WTC11 (cell line): Measurements from ENCODE around the gene MTNR1B. TPM values are rescaled to one million over a fixed set of nuclear protein-coding genes. Genes with fewer than 3 reads are reported as not detected.

Experiments
- ATAC-seq: fragments of 200-7000 bp; cut with Tn5 transposase; 2 replicates; pipeline ENCODE4 v1.10.0; 2021; ENCODE audit warnings: mild to moderate bottlenecking, moderate library complexity
- CTCF ChIA-PET: fragments of 300-600 bp; sonication (Branson Sonifier 250); formaldehyde crosslinking; loops from one replicate; lab custom pipeline; 2021; ENCODE audit warnings: antibody characterized with exemption; lab: Charles Lee
- POLR2A ChIA-PET: fragments of 350-600 bp; sonication (Branson Sonifier 250); formaldehyde crosslinking; loops from one replicate; lab custom pipeline; 2021; ENCODE audit warnings: antibody characterized with exemption; lab: Charles Lee
- DNase-seq: peaks from one replicate; pipeline ENCODE4 v3.0.0; 2021; ENCODE audit warnings: low spot score
- H3K27ac Mint-ChIP-seq: 2 replicates; pipeline ENCODE4 v1.8.0; 2021; ENCODE audit warnings: mixed read lengths
- H3K27me3 Mint-ChIP-seq: 2 replicates; pipeline ENCODE4 v1.8.0; 2021; ENCODE audit warnings: low read depth, mild to moderate bottlenecking, moderate library complexity, mixed read lengths
- H3K36me3 Mint-ChIP-seq: 2 replicates; pipeline ENCODE4 v1.8.0; 2021; ENCODE audit warnings: mixed read lengths
- H3K4me1 Mint-ChIP-seq: 2 replicates; pipeline ENCODE4 v1.8.0; 2022; ENCODE audit warnings: mixed read lengths
- H3K4me3 Mint-ChIP-seq: 2 replicates; pipeline ENCODE4 v1.8.0; 2021; ENCODE audit warnings: mild to moderate bottlenecking, moderate library complexity, mixed read lengths
- H3K9me3 Mint-ChIP-seq: 2 replicates; pipeline ENCODE4 v1.8.0; 2021; ENCODE audit warnings: mixed read lengths
- GABPB1 ChIP-seq: sonication (generic); formaldehyde crosslinking; IDR thresholded peaks from 2 replicates; pipeline ENCODE4 v1.8.1; 2023; ENCODE audit warnings: mild to moderate bottlenecking, missing genetic modification reagents
- GTF2I ChIP-seq: fragments of 250-450 bp; sonication (Bioruptor Pico); conservative IDR thresholded peaks from 2 replicates; pipeline ENCODE4 v1.4.0; 2021; ENCODE audit warnings: mild to moderate bottlenecking
- JUN ChIP-seq: sonication (generic); formaldehyde crosslinking; IDR thresholded peaks from 2 replicates; pipeline ENCODE4 v1.8.0; 2023; ENCODE audit warnings: mild to moderate bottlenecking, missing genetic modification reagents
- KAT7 ChIP-seq: sonication (generic); formaldehyde crosslinking; IDR thresholded peaks from 2 replicates; pipeline ENCODE4 v1.8.1; 2023; ENCODE audit warnings: missing genetic modification reagents, mild to moderate bottlenecking, borderline replicate concordance
- MXD4 ChIP-seq: fragments of 250-450 bp; sonication (Bioruptor Pico); IDR thresholded peaks from 2 replicates; pipeline ENCODE4 v1.8.0; 2021; ENCODE audit warnings: mild to moderate bottlenecking, moderate library complexity, borderline replicate concordance
- OVOL2 ChIP-seq: fragments of 250-450 bp; sonication (Bioruptor Pico); IDR thresholded peaks from 2 replicates; pipeline ENCODE4 v1.9.0; 2021; ENCODE audit warnings: mild to moderate bottlenecking, borderline replicate concordance
- ZNF121 ChIP-seq: sonication (generic); formaldehyde crosslinking; IDR thresholded peaks from 2 replicates; pipeline ENCODE4 v1.8.0; 2023; ENCODE audit warnings: missing genetic modification reagents
- ZNF138 ChIP-seq: sonication (generic); formaldehyde crosslinking; conservative IDR thresholded peaks from 2 replicates; pipeline ENCODE4 v1.8.1; 2022; ENCODE audit warnings: mild to moderate bottlenecking, moderate library complexity, missing genetic modification reagents
- ZNF317 ChIP-seq: sonication (generic); formaldehyde crosslinking; IDR thresholded peaks from 2 replicates; pipeline ENCODE4 v1.8.1; 2023; ENCODE audit warnings: low read depth, mild to moderate bottlenecking, moderate library complexity, missing genetic modification reagents, borderline replicate concordance
- ZNF416 ChIP-seq: fragments of 250-450 bp; sonication (Bioruptor Pico); IDR thresholded peaks from 2 replicates; pipeline ENCODE4 v1.9.0; 2021; ENCODE audit warnings: mild to moderate bottlenecking, inconsistent platforms
- total RNA-seq: library from RNA; stranded (reverse); gene quantifications from 3 replicates; pipeline ENCODE4 v1.2.3, GENCODE V29; 2021
- TF ChIP-seq, protein P1 (sequence below): sonication (generic); formaldehyde crosslinking; IDR thresholded peaks from 2 replicates; pipeline ENCODE4 v1.8.0; 2022; ENCODE audit warnings: missing genetic modification reagents
- TF ChIP-seq, protein P2 (sequence below): sonication (generic); formaldehyde crosslinking; IDR thresholded peaks from 2 replicates; pipeline ENCODE4 v1.8.1; 2023; ENCODE audit warnings: mild to moderate bottlenecking, moderate library complexity, missing genetic modification reagents
- TF ChIP-seq, protein P3 (sequence below): sonication (generic); formaldehyde crosslinking; IDR thresholded peaks from 2 replicates; pipeline ENCODE4 v1.8.1; 2022; ENCODE audit warnings: mild to moderate bottlenecking, missing genetic modification reagents, moderate library complexity, borderline replicate concordance
- TF ChIP-seq, protein P4 (sequence below): sonication (generic); formaldehyde crosslinking; IDR thresholded peaks from 2 replicates; pipeline ENCODE4 v1.8.1; 2023; ENCODE audit warnings: mild to moderate bottlenecking, missing genetic modification reagents, moderate library complexity
- TF ChIP-seq, protein P5 (sequence below): sonication (generic); formaldehyde crosslinking; IDR thresholded peaks from 2 replicates; pipeline ENCODE4 v1.8.1; 2023; ENCODE audit warnings: mild to moderate bottlenecking, missing genetic modification reagents
- TF ChIP-seq, protein P6 (sequence below): sonication (generic); formaldehyde crosslinking; IDR thresholded peaks from 2 replicates; pipeline ENCODE4 v1.8.0; 2023; ENCODE audit warnings: missing genetic modification reagents, mild to moderate bottlenecking, borderline replicate concordance
- TF ChIP-seq, protein P7 (sequence below): fragments of 250-450 bp; sonication (Bioruptor Pico); conservative IDR thresholded peaks from 2 replicates; pipeline ENCODE4 v1.9.0; 2021; ENCODE audit warnings: mild to moderate bottlenecking

MTNR1B gene
- total RNA-seq, 1 experiment from 2014 or later = not detected

DNA sequence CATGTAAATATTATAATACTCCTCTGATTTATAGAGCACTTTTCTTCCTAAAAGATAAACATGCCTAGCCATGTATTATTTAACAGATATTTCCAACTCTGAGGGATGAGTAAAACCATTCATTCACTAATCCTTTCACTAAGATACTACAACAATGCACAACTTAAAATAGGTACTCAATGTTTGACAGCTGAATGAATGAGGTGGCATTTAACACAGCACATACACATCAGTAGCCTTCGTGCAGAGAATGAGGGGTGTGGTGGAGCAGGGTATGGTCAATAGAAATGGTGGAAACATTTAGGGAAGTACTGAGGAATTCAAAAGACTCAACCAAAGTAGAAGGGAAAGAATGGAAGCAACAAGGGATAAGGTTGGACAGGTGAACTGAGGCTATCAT, 46.7 kb upstream of the MTNR1B start:
- ATAC-seq = no peak
- H3K9me3 Mint-ChIP-seq = peaks cover 46% of the 10 kb centered on the region
- TF ChIP-seq OVOL2 (CRISPR knock-in tag) (no peak), ZNF317 (CRISPR knock-in tag) (no peak), GTF2I (CRISPR knock-in tag) (no peak), ZNF138 (CRISPR knock-in tag) (no peak), GABPB1 (CRISPR knock-in tag) (no peak), MXD4 (no peak), ZNF416 (no peak), KAT7 (CRISPR knock-in tag) (no peak), JUN (no peak), ZNF121 (CRISPR knock-in tag) (no peak)
- TF ChIP-seq, protein P1, sequence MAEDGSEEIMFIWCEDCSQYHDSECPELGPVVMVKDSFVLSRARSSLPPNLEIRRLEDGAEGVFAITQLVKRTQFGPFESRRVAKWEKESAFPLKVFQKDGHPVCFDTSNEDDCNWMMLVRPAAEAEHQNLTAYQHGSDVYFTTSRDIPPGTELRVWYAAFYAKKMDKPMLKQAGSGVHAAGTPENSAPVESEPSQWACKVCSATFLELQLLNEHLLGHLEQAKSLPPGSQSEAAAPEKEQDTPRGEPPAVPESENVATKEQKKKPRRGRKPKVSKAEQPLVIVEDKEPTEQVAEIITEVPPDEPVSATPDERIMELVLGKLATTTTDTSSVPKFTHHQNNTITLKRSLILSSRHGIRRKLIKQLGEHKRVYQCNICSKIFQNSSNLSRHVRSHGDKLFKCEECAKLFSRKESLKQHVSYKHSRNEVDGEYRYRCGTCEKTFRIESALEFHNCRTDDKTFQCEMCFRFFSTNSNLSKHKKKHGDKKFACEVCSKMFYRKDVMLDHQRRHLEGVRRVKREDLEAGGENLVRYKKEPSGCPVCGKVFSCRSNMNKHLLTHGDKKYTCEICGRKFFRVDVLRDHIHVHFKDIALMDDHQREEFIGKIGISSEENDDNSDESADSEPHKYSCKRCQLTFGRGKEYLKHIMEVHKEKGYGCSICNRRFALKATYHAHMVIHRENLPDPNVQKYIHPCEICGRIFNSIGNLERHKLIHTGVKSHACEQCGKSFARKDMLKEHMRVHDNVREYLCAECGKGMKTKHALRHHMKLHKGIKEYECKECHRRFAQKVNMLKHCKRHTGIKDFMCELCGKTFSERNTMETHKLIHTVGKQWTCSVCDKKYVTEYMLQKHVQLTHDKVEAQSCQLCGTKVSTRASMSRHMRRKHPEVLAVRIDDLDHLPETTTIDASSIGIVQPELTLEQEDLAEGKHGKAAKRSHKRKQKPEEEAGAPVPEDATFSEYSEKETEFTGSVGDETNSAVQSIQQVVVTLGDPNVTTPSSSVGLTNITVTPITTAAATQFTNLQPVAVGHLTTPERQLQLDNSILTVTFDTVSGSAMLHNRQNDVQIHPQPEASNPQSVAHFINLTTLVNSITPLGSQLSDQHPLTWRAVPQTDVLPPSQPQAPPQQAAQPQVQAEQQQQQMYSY (CRISPR knock-in tag) = no peak
- TF ChIP-seq, protein P2, sequence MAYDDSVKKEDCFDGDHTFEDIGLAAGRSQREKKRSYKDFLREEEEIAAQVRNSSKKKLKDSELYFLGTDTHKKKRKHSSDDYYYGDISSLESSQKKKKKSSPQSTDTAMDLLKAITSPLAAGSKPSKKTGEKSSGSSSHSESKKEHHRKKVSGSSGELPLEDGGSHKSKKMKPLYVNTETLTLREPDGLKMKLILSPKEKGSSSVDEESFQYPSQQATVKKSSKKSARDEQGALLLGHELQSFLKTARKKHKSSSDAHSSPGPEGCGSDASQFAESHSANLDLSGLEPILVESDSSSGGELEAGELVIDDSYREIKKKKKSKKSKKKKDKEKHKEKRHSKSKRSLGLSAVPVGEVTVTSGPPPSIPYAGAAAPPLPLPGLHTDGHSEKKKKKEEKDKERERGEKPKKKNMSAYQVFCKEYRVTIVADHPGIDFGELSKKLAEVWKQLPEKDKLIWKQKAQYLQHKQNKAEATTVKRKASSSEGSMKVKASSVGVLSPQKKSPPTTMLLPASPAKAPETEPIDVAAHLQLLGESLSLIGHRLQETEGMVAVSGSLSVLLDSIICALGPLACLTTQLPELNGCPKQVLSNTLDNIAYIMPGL = no peak
- TF ChIP-seq, protein P3, sequence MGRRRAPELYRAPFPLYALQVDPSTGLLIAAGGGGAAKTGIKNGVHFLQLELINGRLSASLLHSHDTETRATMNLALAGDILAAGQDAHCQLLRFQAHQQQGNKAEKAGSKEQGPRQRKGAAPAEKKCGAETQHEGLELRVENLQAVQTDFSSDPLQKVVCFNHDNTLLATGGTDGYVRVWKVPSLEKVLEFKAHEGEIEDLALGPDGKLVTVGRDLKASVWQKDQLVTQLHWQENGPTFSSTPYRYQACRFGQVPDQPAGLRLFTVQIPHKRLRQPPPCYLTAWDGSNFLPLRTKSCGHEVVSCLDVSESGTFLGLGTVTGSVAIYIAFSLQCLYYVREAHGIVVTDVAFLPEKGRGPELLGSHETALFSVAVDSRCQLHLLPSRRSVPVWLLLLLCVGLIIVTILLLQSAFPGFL (CRISPR knock-in tag) = no peak
- TF ChIP-seq, protein P4, sequence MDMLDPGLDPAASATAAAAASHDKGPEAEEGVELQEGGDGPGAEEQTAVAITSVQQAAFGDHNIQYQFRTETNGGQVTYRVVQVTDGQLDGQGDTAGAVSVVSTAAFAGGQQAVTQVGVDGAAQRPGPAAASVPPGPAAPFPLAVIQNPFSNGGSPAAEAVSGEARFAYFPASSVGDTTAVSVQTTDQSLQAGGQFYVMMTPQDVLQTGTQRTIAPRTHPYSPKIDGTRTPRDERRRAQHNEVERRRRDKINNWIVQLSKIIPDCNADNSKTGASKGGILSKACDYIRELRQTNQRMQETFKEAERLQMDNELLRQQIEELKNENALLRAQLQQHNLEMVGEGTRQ (CRISPR knock-in tag) = no peak
- TF ChIP-seq, protein P5, sequence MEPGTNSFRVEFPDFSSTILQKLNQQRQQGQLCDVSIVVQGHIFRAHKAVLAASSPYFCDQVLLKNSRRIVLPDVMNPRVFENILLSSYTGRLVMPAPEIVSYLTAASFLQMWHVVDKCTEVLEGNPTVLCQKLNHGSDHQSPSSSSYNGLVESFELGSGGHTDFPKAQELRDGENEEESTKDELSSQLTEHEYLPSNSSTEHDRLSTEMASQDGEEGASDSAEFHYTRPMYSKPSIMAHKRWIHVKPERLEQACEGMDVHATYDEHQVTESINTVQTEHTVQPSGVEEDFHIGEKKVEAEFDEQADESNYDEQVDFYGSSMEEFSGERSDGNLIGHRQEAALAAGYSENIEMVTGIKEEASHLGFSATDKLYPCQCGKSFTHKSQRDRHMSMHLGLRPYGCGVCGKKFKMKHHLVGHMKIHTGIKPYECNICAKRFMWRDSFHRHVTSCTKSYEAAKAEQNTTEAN = no peak
- TF ChIP-seq, protein P6, sequence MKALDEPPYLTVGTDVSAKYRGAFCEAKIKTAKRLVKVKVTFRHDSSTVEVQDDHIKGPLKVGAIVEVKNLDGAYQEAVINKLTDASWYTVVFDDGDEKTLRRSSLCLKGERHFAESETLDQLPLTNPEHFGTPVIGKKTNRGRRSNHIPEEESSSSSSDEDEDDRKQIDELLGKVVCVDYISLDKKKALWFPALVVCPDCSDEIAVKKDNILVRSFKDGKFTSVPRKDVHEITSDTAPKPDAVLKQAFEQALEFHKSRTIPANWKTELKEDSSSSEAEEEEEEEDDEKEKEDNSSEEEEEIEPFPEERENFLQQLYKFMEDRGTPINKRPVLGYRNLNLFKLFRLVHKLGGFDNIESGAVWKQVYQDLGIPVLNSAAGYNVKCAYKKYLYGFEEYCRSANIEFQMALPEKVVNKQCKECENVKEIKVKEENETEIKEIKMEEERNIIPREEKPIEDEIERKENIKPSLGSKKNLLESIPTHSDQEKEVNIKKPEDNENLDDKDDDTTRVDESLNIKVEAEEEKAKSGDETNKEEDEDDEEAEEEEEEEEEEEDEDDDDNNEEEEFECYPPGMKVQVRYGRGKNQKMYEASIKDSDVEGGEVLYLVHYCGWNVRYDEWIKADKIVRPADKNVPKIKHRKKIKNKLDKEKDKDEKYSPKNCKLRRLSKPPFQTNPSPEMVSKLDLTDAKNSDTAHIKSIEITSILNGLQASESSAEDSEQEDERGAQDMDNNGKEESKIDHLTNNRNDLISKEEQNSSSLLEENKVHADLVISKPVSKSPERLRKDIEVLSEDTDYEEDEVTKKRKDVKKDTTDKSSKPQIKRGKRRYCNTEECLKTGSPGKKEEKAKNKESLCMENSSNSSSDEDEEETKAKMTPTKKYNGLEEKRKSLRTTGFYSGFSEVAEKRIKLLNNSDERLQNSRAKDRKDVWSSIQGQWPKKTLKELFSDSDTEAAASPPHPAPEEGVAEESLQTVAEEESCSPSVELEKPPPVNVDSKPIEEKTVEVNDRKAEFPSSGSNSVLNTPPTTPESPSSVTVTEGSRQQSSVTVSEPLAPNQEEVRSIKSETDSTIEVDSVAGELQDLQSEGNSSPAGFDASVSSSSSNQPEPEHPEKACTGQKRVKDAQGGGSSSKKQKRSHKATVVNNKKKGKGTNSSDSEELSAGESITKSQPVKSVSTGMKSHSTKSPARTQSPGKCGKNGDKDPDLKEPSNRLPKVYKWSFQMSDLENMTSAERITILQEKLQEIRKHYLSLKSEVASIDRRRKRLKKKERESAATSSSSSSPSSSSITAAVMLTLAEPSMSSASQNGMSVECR = no peak
- TF ChIP-seq, protein P7, sequence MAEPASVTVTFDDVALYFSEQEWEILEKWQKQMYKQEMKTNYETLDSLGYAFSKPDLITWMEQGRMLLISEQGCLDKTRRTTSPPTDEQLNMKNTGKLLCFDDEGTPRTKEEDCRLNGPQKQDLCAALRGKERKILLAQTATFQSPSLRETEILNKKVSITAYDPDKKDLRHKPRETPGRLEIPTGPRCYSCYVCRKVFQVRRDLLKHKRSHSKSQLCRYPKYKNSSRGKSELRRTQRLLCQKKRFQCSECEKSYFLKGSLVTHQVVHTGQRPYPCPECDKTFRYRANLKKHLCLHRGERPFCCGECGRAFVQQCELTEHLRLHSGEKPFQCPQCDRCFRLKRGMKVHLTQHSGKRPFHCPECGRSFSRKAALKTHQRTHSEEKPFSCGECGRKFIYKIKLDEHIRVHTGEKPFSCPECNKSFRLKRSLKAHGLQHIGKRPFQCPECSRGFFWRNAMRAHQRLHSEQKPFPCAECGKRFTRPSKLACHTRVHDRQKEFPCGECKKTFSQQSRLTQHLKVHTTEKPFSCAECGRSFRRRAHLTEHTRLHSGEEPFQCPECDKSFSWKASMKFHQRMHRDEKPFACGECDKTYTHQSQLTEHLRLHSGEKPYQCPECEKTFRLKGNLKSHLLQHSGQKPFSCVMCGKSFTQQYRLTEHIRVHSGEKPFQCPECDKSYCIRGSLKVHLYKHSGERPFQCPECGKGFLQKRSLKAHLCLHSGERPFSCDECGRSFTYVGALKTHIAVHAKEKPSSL = no peak
- TF ChIP-seq, all 79 proteins: peak for 0
- ChIA-PET POLR2A (no interaction called here), CTCF (no interaction called here)
- Mint-ChIP-seq H3K27me3 (peaks cover 2% of the 10 kb centered on the region; the same call in 1 of the 2 replicates), H3K4me3 (no peak overlapping the region), H3K4me1 (peaks cover 17% of the 10 kb centered on the region), H3K36me3 (peaks cover 33% of the 10 kb centered on the region), H3K27ac (no peak overlapping the region)
- DNase-seq = no peak
